H9 (cell line): ENCODE results near the gene SPSB2. TPM values are rescaled to one million over a fixed set of nuclear protein-coding genes. Genes with fewer than 3 reads are reported as not detected.

ENCODE experiments used
- DNase-seq: peaks from one replicate; pipeline ENCODE4 v3.0.0-alpha.2; 2017
- H2AFZ ChIP-seq: one replicate; pipeline ENCODE4 v1.6.1; 2013; ENCODE audit warnings: mild to moderate bottlenecking, low read length, control low read depth, moderate library complexity
- H2AK5ac ChIP-seq: 2 replicates; pipeline ENCODE4 v1.6.1; 2013; ENCODE audit warnings: low read length, control low read depth, mixed read lengths; ENCODE audit not compliant: insufficient read length
- H2BK120ac ChIP-seq: one replicate; pipeline ENCODE4 v1.6.1; 2013; ENCODE audit warnings: low read depth, mild to moderate bottlenecking, low read length, control low read depth, inconsistent platforms; ENCODE audit not compliant: poor library complexity, severe bottlenecking
- H2BK12ac ChIP-seq: 2 replicates; pipeline ENCODE4 v1.6.1; 2013; ENCODE audit warnings: low read length, control low read depth, mixed read lengths, low read depth; ENCODE audit not compliant: insufficient read length
- H2BK15ac ChIP-seq: 2 replicates; pipeline ENCODE4 v1.6.1; 2013; ENCODE audit warnings: low read depth, low read length, control low read depth
- H2BK20ac ChIP-seq: one replicate; pipeline ENCODE4 v1.6.1; 2013; ENCODE audit warnings: low read depth, mild to moderate bottlenecking, low read length, control low read depth, inconsistent platforms; ENCODE audit not compliant: poor library complexity, severe bottlenecking
- H2BK5ac ChIP-seq: 2 replicates; pipeline ENCODE4 v1.6.1; 2013; ENCODE audit warnings: low read length, control low read depth, mixed read lengths; ENCODE audit not compliant: insufficient read length
- H3K14ac ChIP-seq: 2 replicates; pipeline ENCODE4 v1.6.1; 2013; ENCODE audit warnings: low read length, control low read depth; ENCODE audit not compliant: insufficient read depth
- H3K18ac ChIP-seq: 2 replicates; pipeline ENCODE4 v1.6.1; 2013; ENCODE audit warnings: low read depth, mild to moderate bottlenecking, mixed read lengths, low read length, control low read depth; ENCODE audit not compliant: insufficient read length
- H3K23ac ChIP-seq: 2 replicates; pipeline ENCODE4 v1.6.1; 2013; ENCODE audit warnings: low read length, control low read depth, mixed read lengths, low read depth; ENCODE audit not compliant: insufficient read length
- H3K23me2 ChIP-seq: 2 replicates; pipeline ENCODE4 v1.6.1; 2013; ENCODE audit warnings: low read depth, mild to moderate bottlenecking, mixed read lengths, low read length, control low read depth; ENCODE audit not compliant: insufficient read length, poor library complexity, severe bottlenecking
- H3K27ac ChIP-seq: 2 replicates; pipeline ENCODE4 v1.5.1; 2013; ENCODE audit warnings: low read length, control low read depth, mixed read lengths, low read depth; ENCODE audit not compliant: insufficient read length
- H3K27me3 ChIP-seq: 2 replicates; pipeline ENCODE4 v1.6.1; 2013; ENCODE audit warnings: low read length, control low read depth, inconsistent platforms; ENCODE audit not compliant: insufficient read depth
- H3K4ac ChIP-seq: 2 replicates; pipeline ENCODE4 v1.6.1; 2013; ENCODE audit warnings: low read depth, mild to moderate bottlenecking, control low read depth, inconsistent platforms, low read length, moderate library complexity
- H3K4me1 ChIP-seq: 2 replicates; pipeline ENCODE4 v1.6.1; 2013; ENCODE audit warnings: low read length, control low read depth, inconsistent platforms; ENCODE audit not compliant: insufficient read depth
- H3K4me2 ChIP-seq: 2 replicates; pipeline ENCODE4 v1.6.1; 2013; ENCODE audit warnings: low read length, control low read depth, mixed read lengths; ENCODE audit not compliant: insufficient read length, insufficient read depth
- H3K56ac ChIP-seq: 2 replicates; pipeline ENCODE4 v1.6.1; 2013; ENCODE audit warnings: low read depth, mild to moderate bottlenecking, mixed read lengths, low read length, control low read depth; ENCODE audit not compliant: insufficient read length
- H3K79me1 ChIP-seq: 2 replicates; pipeline ENCODE4 v1.6.1; 2013; ENCODE audit warnings: low read depth, mild to moderate bottlenecking, moderate library complexity, low read length, control low read depth, inconsistent platforms; ENCODE audit not compliant: insufficient read depth, poor library complexity, severe bottlenecking
- H3K79me2 ChIP-seq: 2 replicates; pipeline ENCODE4 v1.6.1; 2013; ENCODE audit warnings: low read length, control low read depth, inconsistent platforms; ENCODE audit not compliant: insufficient read depth
- H3K9ac ChIP-seq: 2 replicates; pipeline ENCODE4 v1.6.1; 2013; ENCODE audit warnings: low read length, control low read depth, mixed read lengths; ENCODE audit not compliant: insufficient read length; ENCODE audit errors: extremely low read depth
- H3K9me3 ChIP-seq: one replicate; pipeline ENCODE4 v1.6.1; 2013; ENCODE audit warnings: low read depth, low read length, inconsistent platforms; ENCODE audit not compliant: control insufficient read depth
- H3T11ph ChIP-seq: one replicate; pipeline ENCODE4 v1.6.1; 2013; ENCODE audit warnings: mild to moderate bottlenecking, low read length, control low read depth, inconsistent platforms
- H4K20me1 ChIP-seq: one replicate; pipeline ENCODE4 v1.6.1; 2013; ENCODE audit not compliant: control insufficient read depth, insufficient read length, insufficient read depth
- H4K5ac ChIP-seq: 2 replicates; pipeline ENCODE4 v1.6.1; 2013; ENCODE audit warnings: low read depth, mild to moderate bottlenecking, mixed read lengths, low read length, control low read depth; ENCODE audit not compliant: insufficient read length
- H4K8ac ChIP-seq: replicated peaks from 2 replicates; pipeline ENCODE4 v1.6.1; 2013; ENCODE audit warnings: low read length, control low read depth, mixed read lengths, low read depth; ENCODE audit not compliant: insufficient read length
- H4K91ac ChIP-seq: 2 replicates; pipeline ENCODE4 v1.6.1; 2013; ENCODE audit warnings: low read depth, mild to moderate bottlenecking, moderate library complexity, mixed read lengths, low read length, control low read depth; ENCODE audit not compliant: insufficient read length
- H3K27ac Mint-ChIP-seq, 3 experiments: 2 replicates in 2 of 3; 3 replicates in 1 of 3; pipeline ENCODE4 v1.8.0; 2020 to 2021; ENCODE audit warnings: mixed read lengths in 3 of 3, mild to moderate bottlenecking in 1 of 3, moderate library complexity in 1 of 3
- H3K27me3 Mint-ChIP-seq: 2 replicates; pipeline ENCODE4 v1.8.0; 2021; ENCODE audit warnings: low read depth, mild to moderate bottlenecking, moderate library complexity, mixed read lengths
- H3K36me3 Mint-ChIP-seq, 3 experiments: 2 replicates in 2 of 3; 3 replicates in 1 of 3; pipeline ENCODE4 v1.8.0; 2020 to 2021; ENCODE audit warnings: low read depth in 3 of 3, mixed read lengths in 3 of 3; ENCODE audit not compliant: insufficient read depth in 1 of 3
- H3K4me1 Mint-ChIP-seq, 2 experiments: 2 replicates each; pipeline ENCODE4 v1.8.0; 2020; ENCODE audit warnings: mixed read lengths in 2 of 2
- H3K4me3 Mint-ChIP-seq, 2 experiments: 2 replicates in 1 of 2; 3 replicates in 1 of 2; pipeline ENCODE4 v1.8.0; 2020 to 2021; ENCODE audit warnings: mild to moderate bottlenecking in 2 of 2, mixed read lengths in 2 of 2, moderate library complexity in 1 of 2
- H3K9me3 Mint-ChIP-seq, 2 experiments: 2 replicates in 1 of 2; 3 replicates in 1 of 2; pipeline ENCODE4 v1.8.0; 2020; ENCODE audit warnings: mild to moderate bottlenecking in 2 of 2, mixed read lengths in 2 of 2, moderate library complexity in 1 of 2
- WGBS: extraction: QIAGEN DNeasy Blood & Tissue Kit; methylation state at CpG from one replicate; pipeline ENCODE4 v1.1.7; 2013; ENCODE audit warnings: missing lambda C conversion rate, low lambda C conversion rate, mixed read lengths; ENCODE audit not compliant: insufficient read length; ENCODE audit errors: extremely low coverage; 5-methylcytosine and 5-hydroxymethylcytosine counted together
- total RNA-seq: library from RNA; stranded (reverse); gene quantifications from 2 replicates; pipeline ENCODE4 v1.2.1, GENCODE V29; 2021
- TF ChIP-seq, protein P1 (sequence below): fragments of 200-600 bp; sonication (generic); conservative IDR thresholded peaks from 3 replicates; pipeline ENCODE4 v1.8.0; 2021; ENCODE audit warnings: antibody characterized with exemption, mild to moderate bottlenecking

The SPSB2 gene
- total RNA-seq, 1 experiment from 2014 or later = 13.7 TPM

- Histone ChIP-seq H2AK5ac (no peak overlapping the region), H4K5ac (no peak overlapping the region), H3K79me1 (no peaks in the 10 kb centered on the region), H3K14ac (no peak overlapping the region), H3K4me1 (no peaks in the 10 kb centered on the region), H4K91ac (no peak overlapping the region), H2BK5ac (no peak overlapping the region), H2BK20ac (no peak overlapping the region), H3K56ac (no peak overlapping the region), H3K27ac (no peak overlapping the region), H3K27me3 (no peaks in the 10 kb centered on the region), H4K20me1 (no peaks in the 10 kb centered on the region), H3T11ph (no peak overlapping the region), H2BK15ac (no peak overlapping the region), H4K8ac (no peak overlapping the region), H3K23ac (no peak overlapping the region), H3K79me2 (no peaks in the 10 kb centered on the region), H3K23me2 (no peaks in the 10 kb centered on the region), H2BK120ac (no peak overlapping the region), H2BK12ac (no peak overlapping the region), H2AFZ (no peak overlapping the region), H3K9ac (no peak overlapping the region), H3K4me2 (no peak overlapping the region), H3K9me3 (no peaks in the 10 kb centered on the region), H3K4ac (no peak overlapping the region), H3K18ac (no peak overlapping the region)
- Mint-ChIP-seq H3K9me3 (no peaks in the 10 kb centered on the region; a peak in 1 of 5 replicates), H3K36me3 (peaks cover 31 to 76% (median 68%) of the 10 kb centered on the region in 3 experiments), H3K27me3 (no peaks in the 10 kb centered on the region), H3K4me3 (no peak overlapping the region; a peak in 2 of 5 replicates), H3K4me1 (peaks cover 4 to 21% of the 10 kb centered on the region in 2 experiments; a peak in 3 of 4 replicates), H3K27ac (peak overlapping the region in 2 of 3 experiments; percentile 85 to 92; a peak in 5 of 7 replicates)
- WGBS = no CpG with 5 or more reads among the region's 16 CpGs
- DNase-seq = peak; percentile 83
- TF ChIP-seq, protein P1, sequence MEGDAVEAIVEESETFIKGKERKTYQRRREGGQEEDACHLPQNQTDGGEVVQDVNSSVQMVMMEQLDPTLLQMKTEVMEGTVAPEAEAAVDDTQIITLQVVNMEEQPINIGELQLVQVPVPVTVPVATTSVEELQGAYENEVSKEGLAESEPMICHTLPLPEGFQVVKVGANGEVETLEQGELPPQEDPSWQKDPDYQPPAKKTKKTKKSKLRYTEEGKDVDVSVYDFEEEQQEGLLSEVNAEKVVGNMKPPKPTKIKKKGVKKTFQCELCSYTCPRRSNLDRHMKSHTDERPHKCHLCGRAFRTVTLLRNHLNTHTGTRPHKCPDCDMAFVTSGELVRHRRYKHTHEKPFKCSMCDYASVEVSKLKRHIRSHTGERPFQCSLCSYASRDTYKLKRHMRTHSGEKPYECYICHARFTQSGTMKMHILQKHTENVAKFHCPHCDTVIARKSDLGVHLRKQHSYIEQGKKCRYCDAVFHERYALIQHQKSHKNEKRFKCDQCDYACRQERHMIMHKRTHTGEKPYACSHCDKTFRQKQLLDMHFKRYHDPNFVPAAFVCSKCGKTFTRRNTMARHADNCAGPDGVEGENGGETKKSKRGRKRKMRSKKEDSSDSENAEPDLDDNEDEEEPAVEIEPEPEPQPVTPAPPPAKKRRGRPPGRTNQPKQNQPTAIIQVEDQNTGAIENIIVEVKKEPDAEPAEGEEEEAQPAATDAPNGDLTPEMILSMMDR = peak; percentile 32; the same call in 2 of the 3 replicates
These were observed 29.8 kb downstream of the SPSB2 start for GRCh38 chr12:6843118-6843902.
